Measurements from ENCODE around the gene UTP4. TPM values are rescaled to one million over a fixed set of nuclear protein-coding genes. Genes with fewer than 3 reads are reported as not detected.

UTP4 gene
- total and polyA plus RNA-seq, 2 of the 8 experiments (the other 6 are each of a cell fraction or from before 2014, with no cell fraction given) = 101 to 118 TPM

- H2AFZ ChIP-seq (ENCODE audit: low read length) = no peak overlapping the region
- 96% methylated on average over 8 of the region's 8 CpGs; no CpG with 5 or more reads in 1 of the 2 experiments for WGBS, 2 experiments (ENCODE audit: extremely low coverage in 1 of 2, insufficient coverage in 1 of 2, insufficient read length in 1 of 2, insufficient replicate concordance in 2 of 2, low coverage in 1 of 2, low lambda C conversion rate in 2 of 2, missing lambda C conversion rate in 1 of 2)
- no peaks in the 10 kb centered on the region for H3K79me2 ChIP-seq (ENCODE audit: control insufficient read depth in 1 of 2, insufficient read depth in 2 of 2, low read length in 2 of 2)
- H3K23me2 ChIP-seq (ENCODE audit: low read depth, low read length) = no peaks in the 10 kb centered on the region
- no peak overlapping the region for H2AK5ac ChIP-seq (ENCODE audit: low read depth, low read length)
- H3K36me3 ChIP-seq (ENCODE audit: control insufficient read depth in 2 of 4, insufficient read depth in 4 of 4, low read length in 3 of 4) = peaks cover 31 to 70% (median 53%) of the 10 kb centered on the region in 4 experiments
- no peak overlapping the region for H3K9ac ChIP-seq (replicated peaks in 1 of 4; ENCODE audit: extremely low read depth in 1 of 4, low read depth in 3 of 4, low read length in 3 of 4)
- ChIA-PET POLR2A (ENCODE audit: partially characterized antibody) (interaction anchor here (1.1 to 1.5 kb wide), 3 partner anchors 18 to 156 kb away, joined by 3 read pairs; no protein-coding TSS in a partner anchor), CTCF (ENCODE audit: partially characterized antibody) (interaction anchor here (0.6 to 6.9 kb wide), 4 partner anchors 17 to 647 kb away, joined by 3 to 50 read pairs (median 5); no protein-coding TSS in a partner anchor)
- H3K27ac ChIP-seq (ENCODE audit: low read depth, low read length) = no peak overlapping the region
- H2BK12ac ChIP-seq (ENCODE audit: low read depth, low read length) = no peak overlapping the region
- no peak overlapping the region for H4K91ac ChIP-seq (replicated peaks; ENCODE audit: insufficient read length, low read length)
- no peak overlapping the region for H2BK15ac ChIP-seq (ENCODE audit: low read length)
- no peak overlapping the region for H2BK5ac ChIP-seq (ENCODE audit: low read depth, low read length)
- no peak overlapping the region for H3K4me2 ChIP-seq (ENCODE audit: insufficient read depth in 1 of 2, low read depth in 2 of 2, low read length in 2 of 2)
- H3K23ac ChIP-seq (ENCODE audit: insufficient read length) = no peak overlapping the region
- no peaks in the 10 kb centered on the region for H3K9me3 ChIP-seq (ENCODE audit: insufficient read depth in 2 of 2, low read depth in 1 of 2, low read length in 1 of 2)
- H4K20me1 ChIP-seq (replicated peaks in 1 of 2; ENCODE audit: control insufficient read depth in 1 of 2, insufficient read depth in 2 of 2, low read length in 2 of 2) = no peaks in the 10 kb centered on the region
- no peak overlapping the region for H4K5ac ChIP-seq (ENCODE audit: insufficient read length, low read depth, low read length)
- no peak overlapping the region for H3K4me3 ChIP-seq (ENCODE audit: extremely low read depth in 1 of 4, insufficient read depth in 2 of 4, low read depth in 3 of 4, low read length in 4 of 4)
- H3K4ac ChIP-seq (replicated peaks; ENCODE audit: insufficient read length, low read depth, low read length) = no peak overlapping the region
- no peaks in the 10 kb centered on the region for H3K27me3 ChIP-seq (replicated peaks in 1 of 4; ENCODE audit: control insufficient read depth in 3 of 4, extremely low read depth in 1 of 4, insufficient read depth in 3 of 4, low read length in 3 of 4)
- H3K18ac ChIP-seq (ENCODE audit: extremely low read depth, low read length) = no peak overlapping the region
- TF ChIP-seq BACH1 (IDR thresholded peaks at IDR 0.05; ENCODE audit: low read length) (no peak), FOSL1 (IDR thresholded peaks at IDR 0.05; ENCODE audit: insufficient read depth, low read depth, low read length) (no peak), CTCF (IDR thresholded peaks at IDR 0.05; ENCODE audit: control extremely low read depth in 1 of 3, insufficient read depth in 1 of 3, low read depth in 1 of 3, low read length in 3 of 3) (no peak)
- no peak overlapping the region for H4K8ac ChIP-seq (ENCODE audit: extremely low read depth, insufficient read depth, low read length)
- H2BK20ac ChIP-seq (ENCODE audit: low read length) = no peak overlapping the region
- no peak overlapping the region for H3K56ac ChIP-seq (replicated peaks; ENCODE audit: insufficient read length, low read depth, low read length)
- H3K4me1 ChIP-seq (replicated peaks in 1 of 4; ENCODE audit: control insufficient read depth in 3 of 4, insufficient read depth in 4 of 4, low read length in 3 of 4) = no peaks in the 10 kb centered on the region; a peak in 1 of 7 replicates
- H3K14ac ChIP-seq (ENCODE audit: insufficient read length) = no peak overlapping the region
- DNase-seq (ENCODE audit: low read depth in 1 of 2, low spot score in 2 of 2) = no peak
- no peaks in the 10 kb centered on the region for H3K79me1 ChIP-seq (ENCODE audit: low read depth, low read length)
- FAIRE-seq = no peak
- no peak overlapping the region for H2BK120ac ChIP-seq (replicated peaks; ENCODE audit: low read depth, low read length)
Measured at GRCh38 chr16:69166221-69166833, 33.9 kb downstream of the UTP4 start.

Measured in H1 (cell line).